RWPE2 (cell line): ENCODE data around the gene CACNA1H.

Source experiments
- ATAC-seq: fragments of 200-7000 bp; cut with Tn5 transposase; 3 replicates; pipeline ENCODE4 v1.9.1; 2021; ENCODE audit warnings: low read depth
- DNase-seq: peaks from one replicate; pipeline ENCODE4 v3.0.0-alpha.2; 2020; ENCODE audit warnings: low spot score
- H3K27ac ChIP-seq: fragments of 450-650 bp; 2 replicates; pipeline ENCODE4 v1.5.1; 2017; ENCODE audit warnings: mild to moderate bottlenecking; ENCODE audit not compliant: poor library complexity, severe bottlenecking
- H3K27me3 ChIP-seq: fragments of 250-450 bp; sonication (Bioruptor Pico); 2 replicates; pipeline ENCODE4 v1.5.1; 2021; ENCODE audit warnings: mild to moderate bottlenecking, moderate library complexity; ENCODE audit not compliant: insufficient read depth, poor library complexity, severe bottlenecking
- H3K36me3 ChIP-seq: fragments of 250-450 bp; sonication (Bioruptor Pico); 2 replicates; pipeline ENCODE4 v1.5.1; 2020; ENCODE audit warnings: low read depth, mild to moderate bottlenecking, moderate library complexity
- H3K4me1 ChIP-seq: fragments of 250-450 bp; sonication (Bioruptor Pico); 2 replicates; pipeline ENCODE4 v1.5.1; 2021; ENCODE audit warnings: mild to moderate bottlenecking, moderate library complexity; ENCODE audit not compliant: insufficient read depth, poor library complexity, severe bottlenecking
- H3K4me3 ChIP-seq: fragments of 250-450 bp; sonication (Bioruptor Pico); 2 replicates; pipeline ENCODE4 v1.5.1; 2021; ENCODE audit warnings: mild to moderate bottlenecking, moderate library complexity; ENCODE audit not compliant: severe bottlenecking
- H3K9me3 ChIP-seq: fragments of 250-450 bp; sonication (Bioruptor Pico); 2 replicates; pipeline ENCODE4 v1.5.1; 2021; ENCODE audit warnings: mild to moderate bottlenecking, moderate library complexity; ENCODE audit not compliant: severe bottlenecking
- CTCF ChIP-seq: fragments of 450-650 bp; IDR thresholded peaks from one replicate; pipeline ENCODE4 v1.5.1; 2017; ENCODE audit warnings: mild to moderate bottlenecking, moderate library complexity; ENCODE audit not compliant: poor library complexity, severe bottlenecking

Gene CACNA1H

GRCh38 chr16:1156055-1156982 lies 3.4 kb downstream of the CACNA1H start:
- ATAC-seq (no peak), DNase-seq (no peak)
- no peaks in the 10 kb centered on the region for H3K4me1 ChIP-seq
- peaks cover 68% of the 10 kb centered on the region for H3K27me3 ChIP-seq
- H3K27ac ChIP-seq, result no peak overlapping the region
- TF ChIP-seq CTCF, result no peak
- H3K4me3 ChIP-seq, result no peak overlapping the region
- H3K36me3 ChIP-seq, result no peaks in the 10 kb centered on the region
- no peaks in the 10 kb centered on the region for H3K9me3 ChIP-seq

- H3K27ac ChIP-seq, result no peak overlapping the region
- H3K9me3 ChIP-seq, result no peaks in the 10 kb centered on the region
- ATAC-seq (no peak), DNase-seq (no peak)
- TF ChIP-seq CTCF, result no peak
- peaks cover 65% of the 10 kb centered on the region for H3K27me3 ChIP-seq
- no peaks in the 10 kb centered on the region for H3K36me3 ChIP-seq
- H3K4me3 ChIP-seq, result no peak overlapping the region
- no peaks in the 10 kb centered on the region for H3K4me1 ChIP-seq
These were observed 4.2 kb downstream of the CACNA1H start for GRCh38 chr16:1156983-1157638.

- DNase-seq, result no peak
- no peak for ATAC-seq
These were observed 4.9 kb downstream of the CACNA1H start for GRCh38 chr16:1157639-1158455.

More at GRCh38 chr16:1157639-1158455, 4.9 kb downstream of the CACNA1H start:
- Histone ChIP-seq H3K27ac (no peak overlapping the region), H3K4me3 (no peak overlapping the region), H3K27me3 (peaks cover 66% of the 10 kb centered on the region), H3K4me1 (no peaks in the 10 kb centered on the region), H3K36me3 (no peaks in the 10 kb centered on the region), H3K9me3 (no peaks in the 10 kb centered on the region)
- no peak for TF ChIP-seq CTCF
